Astrocyte (in vitro differentiated cells and primary cell): ENCODE results near the gene TOMM5. TPM values are rescaled to one million over a fixed set of nuclear protein-coding genes. Genes with fewer than 3 reads are reported as not detected.

Experiments
- DNase-seq: peaks from one replicate; pipeline ENCODE4 v3.0.0-alpha.2; 2010; ENCODE audit warnings: low read depth
- FAIRE-seq: peaks from 2 replicates; lab custom pipeline; 2011; peaks lifted over from hg19 to GRCh38; lab: Jason Lieb, UNC
- H2AFZ ChIP-seq: 2 replicates; pipeline ENCODE4 v1.6.0; 2012; ENCODE audit warnings: low read depth, low read length, inconsistent platforms
- H3K27ac ChIP-seq: 2 replicates; pipeline ENCODE4 v1.5.1; 2011; ENCODE audit warnings: low read depth, low read length, inconsistent platforms
- H3K27me3 ChIP-seq: 2 replicates; pipeline ENCODE4 v1.6.0; 2011; ENCODE audit warnings: low read length, inconsistent platforms; ENCODE audit not compliant: insufficient read depth
- H3K36me3 ChIP-seq: 2 replicates; pipeline ENCODE4 v1.5.1; 2011; ENCODE audit warnings: low read length, inconsistent platforms; ENCODE audit not compliant: insufficient read depth
- H3K4me1 ChIP-seq: 2 replicates; pipeline ENCODE4 v1.5.1; 2011; ENCODE audit warnings: low read length, inconsistent platforms; ENCODE audit not compliant: insufficient read depth
- H3K4me2 ChIP-seq: 2 replicates; pipeline ENCODE4 v1.6.0; 2012; ENCODE audit warnings: low read length, inconsistent platforms
- H3K4me3 ChIP-seq: 2 replicates; pipeline ENCODE4 v1.5.1; 2011; ENCODE audit warnings: low read depth, mild to moderate bottlenecking, low read length, inconsistent platforms; ENCODE audit not compliant: insufficient read depth
- H3K79me2 ChIP-seq: 2 replicates; pipeline ENCODE4 v1.6.0; 2012; ENCODE audit warnings: mild to moderate bottlenecking, low read length, inconsistent platforms; ENCODE audit not compliant: insufficient read depth
- H3K9ac ChIP-seq: 2 replicates; pipeline ENCODE4 v1.6.0; 2012; ENCODE audit warnings: mild to moderate bottlenecking, low read length, inconsistent platforms
- H3K9me3 ChIP-seq: 2 replicates; pipeline ENCODE4 v1.5.1; 2012; ENCODE audit warnings: low read depth, mild to moderate bottlenecking, low read length, inconsistent platforms; ENCODE audit not compliant: insufficient read depth
- H4K20me1 ChIP-seq: 2 replicates; pipeline ENCODE4 v1.6.0; 2012; ENCODE audit warnings: low read length, inconsistent platforms; ENCODE audit not compliant: insufficient read depth
- H3K27ac Mint-ChIP-seq: one replicate; pipeline ENCODE4 v1.8.0; 2021; ENCODE audit warnings: mild to moderate bottlenecking, mixed read lengths; ENCODE audit not compliant: unreplicated experiment
- H3K27me3 Mint-ChIP-seq: one replicate; pipeline ENCODE4 v1.8.0; 2021; ENCODE audit warnings: low read depth, mixed read lengths; ENCODE audit not compliant: unreplicated experiment
- H3K36me3 Mint-ChIP-seq: one replicate; pipeline ENCODE4 v1.8.0; 2021; ENCODE audit warnings: low read depth, mixed read lengths; ENCODE audit not compliant: unreplicated experiment
- H3K4me1 Mint-ChIP-seq: one replicate; pipeline ENCODE4 v1.8.0; 2021; ENCODE audit warnings: low read depth, mixed read lengths; ENCODE audit not compliant: unreplicated experiment
- H3K4me3 Mint-ChIP-seq: one replicate; pipeline ENCODE4 v1.8.0; 2021; ENCODE audit warnings: mild to moderate bottlenecking, moderate library complexity, mixed read lengths; ENCODE audit not compliant: unreplicated experiment
- H3K9me3 Mint-ChIP-seq: one replicate; pipeline ENCODE4 v1.8.0; 2021; ENCODE audit warnings: mild to moderate bottlenecking, mixed read lengths; ENCODE audit not compliant: unreplicated experiment
- EZH2 ChIP-seq: IDR thresholded peaks from 2 replicates; pipeline ENCODE4 v1.6.1; 2012; ENCODE audit warnings: mild to moderate bottlenecking, low read length, inconsistent platforms; ENCODE audit not compliant: insufficient read depth
- total RNA-seq: library from RNA; stranded (reverse); gene quantifications from 2 replicates; pipeline ENCODE4 v1.2.1, GENCODE V29; 2021
- TF ChIP-seq, protein P1 (sequence below): IDR thresholded peaks from 2 replicates; pipeline ENCODE4 v1.5.1; 2011; ENCODE audit warnings: low read depth, mild to moderate bottlenecking, inconsistent platforms, low read length, moderate library complexity; ENCODE audit not compliant: insufficient read depth

Gene TOMM5
- total RNA-seq, 1 donor from 2014 or later = 137 TPM

GRCh38 chr9:37542488-37542887, 49.9 kb downstream of the TOMM5 start:
- Histone ChIP-seq H3K4me1 (no peaks in the 10 kb centered on the region), H3K27ac (no peak overlapping the region), H3K4me3 (no peak overlapping the region), H3K27me3 (no peaks in the 10 kb centered on the region), H3K36me3 (peaks cover 10% of the 10 kb centered on the region), H3K4me2 (no peak overlapping the region), H3K79me2 (no peaks in the 10 kb centered on the region), H3K9ac (no peak overlapping the region), H2AFZ (no peak overlapping the region), H3K9me3 (no peaks in the 10 kb centered on the region), H4K20me1 (peaks cover 6% of the 10 kb centered on the region)
- peaks cover 15% of the 10 kb centered on the region for H3K36me3 Mint-ChIP-seq
- FAIRE-seq (no peak), DNase-seq (no peak)
- no peaks in the 10 kb centered on the region for H3K27me3 Mint-ChIP-seq
- H3K27ac Mint-ChIP-seq = no peak overlapping the region
- no peaks in the 10 kb centered on the region for H3K9me3 Mint-ChIP-seq
- H3K4me3 Mint-ChIP-seq = no peak overlapping the region
- TF ChIP-seq EZH2 = no peak
- TF ChIP-seq, protein P1, sequence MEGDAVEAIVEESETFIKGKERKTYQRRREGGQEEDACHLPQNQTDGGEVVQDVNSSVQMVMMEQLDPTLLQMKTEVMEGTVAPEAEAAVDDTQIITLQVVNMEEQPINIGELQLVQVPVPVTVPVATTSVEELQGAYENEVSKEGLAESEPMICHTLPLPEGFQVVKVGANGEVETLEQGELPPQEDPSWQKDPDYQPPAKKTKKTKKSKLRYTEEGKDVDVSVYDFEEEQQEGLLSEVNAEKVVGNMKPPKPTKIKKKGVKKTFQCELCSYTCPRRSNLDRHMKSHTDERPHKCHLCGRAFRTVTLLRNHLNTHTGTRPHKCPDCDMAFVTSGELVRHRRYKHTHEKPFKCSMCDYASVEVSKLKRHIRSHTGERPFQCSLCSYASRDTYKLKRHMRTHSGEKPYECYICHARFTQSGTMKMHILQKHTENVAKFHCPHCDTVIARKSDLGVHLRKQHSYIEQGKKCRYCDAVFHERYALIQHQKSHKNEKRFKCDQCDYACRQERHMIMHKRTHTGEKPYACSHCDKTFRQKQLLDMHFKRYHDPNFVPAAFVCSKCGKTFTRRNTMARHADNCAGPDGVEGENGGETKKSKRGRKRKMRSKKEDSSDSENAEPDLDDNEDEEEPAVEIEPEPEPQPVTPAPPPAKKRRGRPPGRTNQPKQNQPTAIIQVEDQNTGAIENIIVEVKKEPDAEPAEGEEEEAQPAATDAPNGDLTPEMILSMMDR = no peak
- peaks cover 5% of the 10 kb centered on the region for H3K4me1 Mint-ChIP-seq

DNA sequence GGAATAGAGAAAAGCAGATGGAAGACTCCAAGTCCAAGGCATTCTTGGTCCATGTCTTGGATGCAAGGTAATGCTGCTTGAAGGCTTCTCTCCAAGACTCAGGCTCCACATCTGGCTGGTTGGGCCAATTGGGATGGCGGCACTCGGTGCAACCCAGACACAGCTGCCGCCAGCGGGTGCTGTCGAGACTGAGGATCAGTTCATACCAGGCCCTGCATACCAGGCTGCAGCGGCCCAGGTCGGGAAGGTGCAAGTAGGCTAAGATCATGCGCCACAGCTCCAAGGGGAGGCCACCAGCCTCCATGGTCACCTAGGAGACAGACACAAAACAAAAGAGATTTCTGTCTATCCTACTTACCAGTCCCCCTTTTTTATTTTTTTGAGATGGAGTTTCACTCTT, 50.9 kb downstream of the TOMM5 start:
- H3K9ac ChIP-seq = no peak overlapping the region
- no peak overlapping the region for H2AFZ ChIP-seq
- H3K27ac ChIP-seq = no peak overlapping the region
- H3K36me3 Mint-ChIP-seq = peaks cover 20% of the 10 kb centered on the region
- FAIRE-seq = no peak
- peaks cover 10% of the 10 kb centered on the region for H3K36me3 ChIP-seq
- H3K4me3 ChIP-seq = no peak overlapping the region
- H3K4me1 Mint-ChIP-seq = peaks cover 5% of the 10 kb centered on the region
- no peaks in the 10 kb centered on the region for H3K27me3 Mint-ChIP-seq
- H3K4me3 Mint-ChIP-seq = no peak overlapping the region
- TF ChIP-seq, protein P1 = no peak
- TF ChIP-seq EZH2 = no peak
- no peaks in the 10 kb centered on the region for H3K9me3 ChIP-seq
- H3K27ac Mint-ChIP-seq = no peak overlapping the region
- H3K9me3 Mint-ChIP-seq = no peaks in the 10 kb centered on the region
- peaks cover 6% of the 10 kb centered on the region for H4K20me1 ChIP-seq
- no peaks in the 10 kb centered on the region for H3K4me1 ChIP-seq
- no peak overlapping the region for H3K4me2 ChIP-seq
- no peak for DNase-seq
- H3K79me2 ChIP-seq = no peaks in the 10 kb centered on the region
- no peaks in the 10 kb centered on the region for H3K27me3 ChIP-seq

DNA sequence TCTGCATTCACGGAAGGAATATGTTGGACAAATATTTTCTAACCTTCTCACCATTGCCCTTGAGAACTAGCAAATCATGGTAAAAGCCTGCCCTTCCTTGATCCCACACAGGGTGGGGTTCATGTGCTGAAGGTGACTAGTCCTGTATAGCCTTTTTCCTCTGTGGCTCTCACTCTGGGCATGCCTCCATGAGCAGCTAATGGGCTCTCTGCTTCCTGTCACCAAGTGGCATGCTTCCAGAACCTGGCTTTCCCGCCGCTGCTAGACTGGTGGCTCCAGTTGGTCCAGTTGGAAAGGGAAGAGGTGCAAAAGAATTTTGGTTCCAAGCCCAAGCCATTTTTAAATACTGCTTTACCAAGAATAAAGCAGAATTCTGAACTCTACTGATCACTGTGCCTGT, 51.8 kb downstream of the TOMM5 start:
- peaks cover 6% of the 10 kb centered on the region for H4K20me1 ChIP-seq
- Mint-ChIP-seq H3K9me3 (no peaks in the 10 kb centered on the region), H3K27me3 (no peaks in the 10 kb centered on the region), H3K4me3 (no peak overlapping the region), H3K36me3 (peaks cover 20% of the 10 kb centered on the region), H3K4me1 (peaks cover 5% of the 10 kb centered on the region), H3K27ac (no peak overlapping the region)
- peaks cover 10% of the 10 kb centered on the region for H3K36me3 ChIP-seq
- no peak overlapping the region for H3K9ac ChIP-seq
- H2AFZ ChIP-seq = no peak overlapping the region
- no peak overlapping the region for H3K4me3 ChIP-seq
- H3K79me2 ChIP-seq = no peaks in the 10 kb centered on the region
- TF ChIP-seq EZH2 = no peak
- TF ChIP-seq, protein P1 = no peak
- no peaks in the 10 kb centered on the region for H3K9me3 ChIP-seq
- FAIRE-seq (no peak), DNase-seq (no peak)
- no peak overlapping the region for H3K27ac ChIP-seq
- H3K27me3 ChIP-seq = no peaks in the 10 kb centered on the region
- no peaks in the 10 kb centered on the region for H3K4me1 ChIP-seq
- no peak overlapping the region for H3K4me2 ChIP-seq
